Activated T-helper 9 cell treated with anti-CD3 and anti-CD28 coated beads, Interleukin-2, amount 50 U/mL, for 16 hours (primary cell): Measurements from ENCODE around the gene DEFB131A.
"Not testable (repeated sequence)": the region's sequence is repeated elsewhere in the genome, so short reads cannot be mapped to it uniquely, and the experiment has no call there.

ENCODE experiments used
- DNase-seq: peaks from one replicate; pipeline ENCODE4 v3.0.0-alpha.2; 2020; ENCODE audit warnings: low read depth

The DEFB131A gene, protein sequence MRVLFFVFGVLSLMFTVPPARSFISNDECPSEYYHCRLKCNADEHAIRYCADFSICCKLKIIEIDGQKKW

DNA sequence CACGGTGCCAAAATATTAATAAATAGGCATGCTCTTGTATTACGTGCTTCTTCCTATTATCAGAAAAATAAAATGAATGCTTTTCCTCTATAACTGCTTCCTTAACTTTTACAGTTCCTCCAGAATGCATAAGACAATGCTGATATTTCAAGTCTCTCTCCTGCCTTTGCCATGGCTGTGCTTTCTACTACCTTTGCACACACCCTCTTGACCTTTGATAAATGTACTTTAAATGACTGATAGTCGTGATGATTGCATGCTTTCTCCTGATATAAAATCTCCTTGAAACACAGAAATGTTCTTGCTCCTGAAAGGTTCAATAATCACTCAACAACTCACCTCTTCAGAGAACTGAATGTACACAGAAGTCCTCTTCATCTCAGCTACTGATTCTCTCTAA is at the start of gene DEFB131A:
Gene DEFB131A (plus strand): TSS at position 301 of the 400 bp plus-strand sequence. CDS start 120 bp downstream, outside the sequence.
- not testable (repeated sequence) for DNase-seq

GRCh38 chr4:9405774-9406173 is 38.4 kb upstream of the DEFB131A start:
- not testable (repeated sequence) for DNase-seq

GRCh38 chr4:9406491-9406890 is 37.7 kb upstream of the DEFB131A start:
- not testable (repeated sequence) for DNase-seq

GRCh38 chr4:9409793-9410192 is 34.4 kb upstream of the DEFB131A start:
- no peak for DNase-seq

DNA sequence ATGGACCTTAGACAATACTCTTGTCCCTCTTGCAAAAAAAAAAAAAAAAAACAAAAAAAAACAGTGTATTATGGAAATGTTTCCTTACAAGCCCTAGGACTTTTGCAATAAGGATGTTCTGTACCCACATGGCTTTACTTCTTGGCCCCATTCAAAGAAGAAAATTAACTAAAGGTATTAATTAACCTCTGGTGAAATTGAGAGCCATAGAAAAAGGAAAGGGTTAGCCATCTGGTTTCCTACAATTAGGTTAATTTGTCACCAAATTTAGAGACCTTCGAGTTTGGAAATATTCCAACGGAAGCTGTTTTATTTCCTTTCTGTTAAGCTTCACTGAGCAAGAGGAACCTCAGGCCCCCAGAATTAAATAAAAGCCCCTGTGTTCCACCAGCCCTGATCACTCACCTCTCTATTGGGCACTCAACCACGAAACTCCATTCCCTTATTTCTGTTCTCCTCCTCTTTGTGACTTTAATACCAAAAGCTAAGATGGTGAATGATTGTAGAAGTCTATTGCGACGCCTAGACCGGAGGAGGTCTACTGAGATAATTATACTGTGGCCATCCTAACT is 22.2 kb upstream of the DEFB131A start:
- DNase-seq: not testable (repeated sequence)

- not testable (repeated sequence) for DNase-seq
Measured at GRCh38 chr4:9425916-9426315, 18.3 kb upstream of the DEFB131A start.

- DNase-seq: not testable (repeated sequence)
Measured at GRCh38 chr4:9430061-9430460, 14.2 kb upstream of the DEFB131A start.

- DNase-seq: not testable (repeated sequence)
Measured at GRCh38 chr4:9433320-9433719, 10.9 kb upstream of the DEFB131A start.

GRCh38 chr4:9436728-9437127 is 7.5 kb upstream of the DEFB131A start:
- DNase-seq: not testable (repeated sequence)

- not testable (repeated sequence) for DNase-seq
Measured at GRCh38 chr4:9442355-9442754, 1.9 kb upstream of the DEFB131A start.

GRCh38 chr4:9444681-9445080 is 467 bp downstream of the DEFB131A start:
- DNase-seq: not testable (repeated sequence)

GRCh38 chr4:9452251-9452650 is 8.0 kb downstream of the DEFB131A start:
- DNase-seq: not testable (repeated sequence)

DNA sequence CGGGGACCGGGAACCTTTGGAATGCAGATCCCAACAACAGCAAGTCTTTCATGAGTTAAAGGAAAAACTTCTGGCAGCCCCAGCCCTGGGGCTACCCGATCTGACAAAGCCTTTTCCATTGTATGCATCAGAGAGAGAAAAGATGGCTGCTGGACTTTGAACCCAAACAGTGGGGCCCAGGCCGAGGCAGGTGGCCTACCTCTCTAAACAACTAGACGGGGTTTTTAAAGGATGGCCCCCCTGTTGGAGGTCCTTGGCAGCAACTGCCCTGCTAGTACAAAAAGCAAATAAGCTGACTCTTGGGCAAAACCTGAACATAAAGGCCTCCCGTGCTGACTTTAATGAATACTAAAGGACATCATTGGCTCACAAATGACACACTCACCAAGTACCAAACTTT is 10.1 kb downstream of the DEFB131A start:
- not testable (repeated sequence) for DNase-seq

DNA sequence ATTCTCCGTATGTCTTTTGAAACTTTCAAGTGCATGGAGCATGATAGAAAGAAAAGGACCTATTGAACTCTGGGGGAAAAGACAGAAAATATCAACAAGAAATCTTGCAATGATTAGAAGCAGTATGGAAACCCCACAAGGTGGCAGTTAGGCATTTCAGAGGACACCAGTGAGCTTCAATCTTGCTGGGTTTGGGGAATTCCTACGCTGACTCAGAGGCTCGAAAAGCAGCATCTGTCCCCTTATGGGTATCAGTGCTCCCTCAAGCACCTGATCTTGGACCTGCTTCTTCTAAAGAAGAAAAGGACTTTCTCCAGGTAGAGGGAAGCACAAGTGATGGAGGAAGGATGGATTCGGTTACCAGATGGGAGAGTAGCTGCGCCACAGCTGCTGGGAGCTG is 10.8 kb downstream of the DEFB131A start:
- DNase-seq: not testable (repeated sequence)

DNA sequence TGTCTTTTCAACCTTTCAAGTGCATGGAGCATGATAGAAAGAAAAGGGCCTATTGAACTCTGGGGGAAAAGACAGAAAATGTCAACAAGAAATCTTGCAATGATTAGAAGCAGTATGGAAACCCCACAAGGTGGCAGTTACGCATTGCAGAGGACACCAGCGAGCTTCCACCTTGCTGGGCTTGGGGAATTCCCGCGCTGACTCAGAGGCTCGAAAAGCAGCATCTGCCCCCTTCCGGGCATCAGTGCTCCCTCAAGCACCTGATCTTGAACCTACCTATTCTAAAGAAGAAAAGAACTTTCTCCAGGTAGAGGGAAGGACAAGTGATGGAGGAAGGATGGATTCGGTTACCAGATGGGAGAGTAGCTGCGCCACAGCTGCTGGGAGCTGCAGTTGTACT is 35.3 kb downstream of the DEFB131A start:
- DNase-seq: not testable (repeated sequence)

DNA sequence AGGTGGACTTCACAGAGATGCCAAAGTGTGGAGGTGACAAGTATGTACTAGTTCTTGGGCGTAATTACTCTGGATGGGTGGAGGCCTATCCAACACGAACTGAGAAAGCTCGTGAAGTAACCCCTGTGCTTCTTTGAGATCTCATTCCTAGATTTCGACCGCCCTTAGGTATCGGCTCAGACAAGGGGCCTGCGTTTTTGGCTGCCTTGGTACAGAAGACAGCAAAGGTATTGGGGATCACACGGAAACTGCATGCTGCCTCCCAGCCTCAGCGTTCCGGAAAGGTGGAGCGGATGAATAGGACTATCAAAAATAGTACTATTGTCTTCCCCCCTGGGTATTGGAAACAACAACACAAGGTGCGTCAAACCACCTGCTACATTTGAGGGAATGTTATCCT is 35.9 kb downstream of the DEFB131A start:
- not testable (repeated sequence) for DNase-seq

DNA sequence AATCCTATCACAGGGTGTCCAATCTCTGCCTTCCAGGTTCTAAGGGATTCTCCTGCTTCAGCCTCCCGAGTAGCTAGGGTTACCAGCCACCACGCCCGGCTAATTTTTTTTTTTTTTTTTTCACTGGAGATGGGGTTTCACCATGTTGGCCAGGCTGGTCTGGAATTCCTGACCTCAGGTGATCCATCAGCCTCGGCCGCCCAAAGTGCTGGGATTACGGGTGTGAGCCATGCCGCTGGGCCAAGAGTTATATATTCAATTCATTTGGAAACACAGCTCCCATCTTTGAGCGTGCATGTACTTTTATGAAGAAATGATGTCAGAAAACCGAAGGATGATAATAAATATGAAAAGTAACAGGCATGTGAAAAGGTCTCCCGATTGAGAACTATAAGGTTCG is 38.7 kb downstream of the DEFB131A start:
- not testable (repeated sequence) for DNase-seq

DNA sequence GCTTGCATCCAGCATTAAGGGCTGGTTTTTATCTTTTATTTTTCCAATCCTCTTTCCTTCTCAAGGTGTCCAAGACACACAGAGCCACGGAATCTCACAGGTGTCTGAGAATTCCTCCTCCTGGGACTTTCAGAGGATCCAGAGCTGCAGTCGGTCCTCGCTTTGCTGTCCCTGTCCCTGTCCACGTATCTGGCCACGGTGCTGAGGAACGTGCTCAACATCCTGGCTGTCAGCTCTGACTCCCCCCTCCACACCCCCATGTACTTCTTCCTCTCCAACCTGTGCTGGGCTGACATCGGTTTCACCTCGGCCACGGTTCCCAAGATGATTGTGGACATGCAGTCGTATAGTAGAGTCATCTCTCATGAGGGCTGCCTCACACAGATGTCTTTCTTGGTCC is 39.5 kb downstream of the DEFB131A start:
- not testable (repeated sequence) for DNase-seq

GRCh38 chr4:9486880-9487279 is 42.7 kb downstream of the DEFB131A start:
- DNase-seq: not testable (repeated sequence)

- not testable (repeated sequence) for DNase-seq
Measured at GRCh38 chr4:9488796-9489195, 44.6 kb downstream of the DEFB131A start.

DNA sequence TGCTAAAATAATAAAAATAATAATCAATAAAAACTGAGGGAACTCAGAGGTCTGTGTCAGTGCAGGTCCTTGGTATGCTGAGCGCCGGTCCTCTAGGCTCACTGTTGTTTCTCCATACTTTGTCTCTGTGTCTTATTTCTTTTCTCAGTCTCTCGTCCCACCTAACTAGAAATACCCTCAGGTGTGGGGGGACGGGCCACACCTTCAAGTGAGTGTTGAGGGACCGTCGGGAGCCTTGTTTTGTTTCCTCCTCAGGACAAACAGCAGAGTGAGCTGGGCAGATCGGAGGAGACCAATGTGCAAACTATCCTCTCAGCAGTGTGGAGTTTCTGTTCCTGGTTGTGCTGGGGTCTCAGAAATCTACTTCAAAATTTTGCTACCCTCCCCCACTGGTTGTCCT is 46.3 kb downstream of the DEFB131A start:
- DNase-seq: not testable (repeated sequence)

DNA sequence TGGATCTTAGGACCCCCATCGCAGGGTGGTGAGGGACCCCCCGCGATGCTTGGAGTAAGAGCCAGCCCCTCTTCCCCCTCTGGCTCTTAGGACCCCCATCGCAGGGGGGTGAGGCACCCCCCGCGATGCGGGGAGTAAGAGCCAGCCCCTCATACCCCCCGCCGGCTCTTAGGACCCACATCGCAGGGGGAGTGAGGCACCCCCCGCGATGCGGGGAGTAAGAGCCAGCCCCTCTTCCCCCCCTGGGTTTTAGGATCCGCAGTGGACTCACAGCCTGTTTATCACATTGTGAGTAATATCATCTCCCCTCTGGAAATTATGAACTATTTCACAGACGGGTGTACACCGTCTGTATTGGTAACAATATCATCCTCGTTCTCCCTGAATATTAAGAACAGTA is 46.8 kb downstream of the DEFB131A start:
- not testable (repeated sequence) for DNase-seq

DNA sequence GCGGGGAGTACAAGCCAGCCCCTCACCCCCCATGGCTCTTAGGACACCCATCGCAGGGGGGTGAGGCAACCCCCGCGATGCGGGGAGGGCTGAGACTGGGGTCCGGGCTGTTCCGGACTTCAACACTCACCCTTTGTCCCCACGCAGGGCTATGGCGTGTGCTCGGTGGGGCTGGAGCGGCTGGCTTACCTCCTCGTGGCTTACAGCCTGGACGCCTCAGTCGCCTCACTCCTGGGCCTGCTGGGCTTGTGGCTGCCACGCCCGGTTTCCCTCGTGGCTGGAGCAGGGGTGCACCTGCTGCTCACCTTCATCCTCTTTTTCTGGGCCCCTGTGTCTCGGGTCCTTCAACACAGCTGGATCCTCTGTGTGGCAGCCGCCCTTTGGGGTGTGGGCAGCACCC is 49.4 kb downstream of the DEFB131A start:
- not testable (repeated sequence) for DNase-seq
